SK-N-SH treated with all-trans-retinoic acid at 6 μM for 48 hours (cell line): Measurements from ENCODE around the gene TTC3.

Experiments used
- BACH2 ChIP-seq: fragments of 250-450 bp; sonication (Bioruptor Pico); IDR thresholded peaks from 2 replicates; pipeline ENCODE4 v1.9.0; 2021; ENCODE audit warnings: mild to moderate bottlenecking, borderline replicate concordance
- GLIS3 ChIP-seq: fragments of 250-450 bp; sonication (Bioruptor Pico); IDR thresholded peaks from 2 replicates; pipeline ENCODE4 v1.5.0; 2020; ENCODE audit warnings: mild to moderate bottlenecking, moderate library complexity
- OSR1 ChIP-seq: fragments of 250-450 bp; sonication (Bioruptor Pico); IDR thresholded peaks from 2 replicates; pipeline ENCODE4 v1.8.0; 2022; ENCODE audit warnings: moderate library complexity, mild to moderate bottlenecking, inconsistent platforms
- RARB ChIP-seq: fragments of 250-450 bp; sonication (Bioruptor Pico); IDR thresholded peaks from 2 replicates; pipeline ENCODE4 v1.8.0; 2021; ENCODE audit warnings: mild to moderate bottlenecking, moderate library complexity
- TCF4 ChIP-seq: fragments of 250-450 bp; sonication (Bioruptor Pico); IDR thresholded peaks from 2 replicates; pipeline ENCODE4 v1.8.0; 2021; ENCODE audit warnings: mild to moderate bottlenecking, moderate library complexity, borderline replicate concordance
- TOX ChIP-seq: fragments of 250-450 bp; sonication (Bioruptor Pico); IDR thresholded peaks from 2 replicates; pipeline ENCODE4 v1.8.0; 2021; ENCODE audit warnings: mild to moderate bottlenecking, moderate library complexity, borderline replicate concordance
- ZC3H10 ChIP-seq: fragments of 250-450 bp; sonication (Bioruptor Pico); IDR thresholded peaks from 2 replicates; pipeline ENCODE4 v1.5.1; 2021; ENCODE audit warnings: mild to moderate bottlenecking, moderate library complexity
- ZFP30 ChIP-seq: fragments of 450-650 bp; formaldehyde crosslinking; IDR thresholded peaks from 2 replicates; pipeline ENCODE4 v1.5.0; 2022; ENCODE audit warnings: mild to moderate bottlenecking, moderate library complexity
- TF ChIP-seq, protein P1 (sequence below): fragments of 250-450 bp; sonication (Bioruptor Pico); IDR thresholded peaks from 2 replicates; pipeline ENCODE4 v1.8.0; 2020; ENCODE audit warnings: mild to moderate bottlenecking, moderate library complexity, borderline replicate concordance
- TF ChIP-seq, protein P2 (sequence below): fragments of 250-450 bp; sonication (Bioruptor Pico); IDR thresholded peaks from 2 replicates; pipeline ENCODE4 v1.5.0; 2020; ENCODE audit warnings: mild to moderate bottlenecking, moderate library complexity
- TF ChIP-seq, protein P3 (sequence below): fragments of 250-450 bp; sonication (Bioruptor Pico); IDR thresholded peaks from 2 replicates; pipeline ENCODE4 v1.5.1; 2020; ENCODE audit warnings: low read depth, mild to moderate bottlenecking, moderate library complexity

DNA sequence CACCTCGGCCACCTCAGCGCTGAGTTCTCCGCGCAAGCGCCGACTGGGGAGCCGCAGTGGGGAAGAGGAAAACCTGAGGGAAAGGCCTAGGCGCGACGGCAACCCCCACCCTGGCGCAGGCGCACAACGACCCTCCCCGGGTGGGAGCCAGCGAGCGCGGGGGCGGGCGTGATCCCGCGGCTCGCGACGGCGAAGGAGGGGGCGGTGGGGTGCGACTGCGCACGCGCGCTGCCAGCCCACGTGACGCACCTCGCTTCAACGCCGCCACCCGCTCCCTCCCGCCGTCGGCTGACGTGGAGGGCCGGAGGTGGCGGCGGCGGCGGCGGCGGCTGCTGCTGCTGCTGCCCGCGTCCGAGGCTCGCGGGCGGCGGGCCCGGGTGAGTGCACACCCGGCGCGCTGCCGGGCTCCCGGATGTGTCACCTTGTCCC lies at the start of gene TTC3, which contains the start of gene PIGP:
- TF ChIP-seq TCF4 (CRISPR knock-in tag) (no peak), ZFP30 (CRISPR knock-in tag) (no peak), RARB (CRISPR knock-in tag) (no peak), BACH2 (CRISPR knock-in tag) (no peak), TOX (CRISPR knock-in tag) (no peak), ZC3H10 (CRISPR knock-in tag) (no peak), OSR1 (no peak), GLIS3 (CRISPR knock-in tag) (no peak)
- TF ChIP-seq, protein P1, sequence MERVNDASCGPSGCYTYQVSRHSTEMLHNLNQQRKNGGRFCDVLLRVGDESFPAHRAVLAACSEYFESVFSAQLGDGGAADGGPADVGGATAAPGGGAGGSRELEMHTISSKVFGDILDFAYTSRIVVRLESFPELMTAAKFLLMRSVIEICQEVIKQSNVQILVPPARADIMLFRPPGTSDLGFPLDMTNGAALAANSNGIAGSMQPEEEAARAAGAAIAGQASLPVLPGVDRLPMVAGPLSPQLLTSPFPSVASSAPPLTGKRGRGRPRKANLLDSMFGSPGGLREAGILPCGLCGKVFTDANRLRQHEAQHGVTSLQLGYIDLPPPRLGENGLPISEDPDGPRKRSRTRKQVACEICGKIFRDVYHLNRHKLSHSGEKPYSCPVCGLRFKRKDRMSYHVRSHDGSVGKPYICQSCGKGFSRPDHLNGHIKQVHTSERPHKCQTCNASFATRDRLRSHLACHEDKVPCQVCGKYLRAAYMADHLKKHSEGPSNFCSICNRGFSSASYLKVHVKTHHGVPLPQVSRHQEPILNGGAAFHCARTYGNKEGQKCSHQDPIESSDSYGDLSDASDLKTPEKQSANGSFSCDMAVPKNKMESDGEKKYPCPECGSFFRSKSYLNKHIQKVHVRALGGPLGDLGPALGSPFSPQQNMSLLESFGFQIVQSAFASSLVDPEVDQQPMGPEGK (CRISPR knock-in tag) = peak; percentile 2; the same call in 1 of the 2 replicates
- TF ChIP-seq, protein P2, sequence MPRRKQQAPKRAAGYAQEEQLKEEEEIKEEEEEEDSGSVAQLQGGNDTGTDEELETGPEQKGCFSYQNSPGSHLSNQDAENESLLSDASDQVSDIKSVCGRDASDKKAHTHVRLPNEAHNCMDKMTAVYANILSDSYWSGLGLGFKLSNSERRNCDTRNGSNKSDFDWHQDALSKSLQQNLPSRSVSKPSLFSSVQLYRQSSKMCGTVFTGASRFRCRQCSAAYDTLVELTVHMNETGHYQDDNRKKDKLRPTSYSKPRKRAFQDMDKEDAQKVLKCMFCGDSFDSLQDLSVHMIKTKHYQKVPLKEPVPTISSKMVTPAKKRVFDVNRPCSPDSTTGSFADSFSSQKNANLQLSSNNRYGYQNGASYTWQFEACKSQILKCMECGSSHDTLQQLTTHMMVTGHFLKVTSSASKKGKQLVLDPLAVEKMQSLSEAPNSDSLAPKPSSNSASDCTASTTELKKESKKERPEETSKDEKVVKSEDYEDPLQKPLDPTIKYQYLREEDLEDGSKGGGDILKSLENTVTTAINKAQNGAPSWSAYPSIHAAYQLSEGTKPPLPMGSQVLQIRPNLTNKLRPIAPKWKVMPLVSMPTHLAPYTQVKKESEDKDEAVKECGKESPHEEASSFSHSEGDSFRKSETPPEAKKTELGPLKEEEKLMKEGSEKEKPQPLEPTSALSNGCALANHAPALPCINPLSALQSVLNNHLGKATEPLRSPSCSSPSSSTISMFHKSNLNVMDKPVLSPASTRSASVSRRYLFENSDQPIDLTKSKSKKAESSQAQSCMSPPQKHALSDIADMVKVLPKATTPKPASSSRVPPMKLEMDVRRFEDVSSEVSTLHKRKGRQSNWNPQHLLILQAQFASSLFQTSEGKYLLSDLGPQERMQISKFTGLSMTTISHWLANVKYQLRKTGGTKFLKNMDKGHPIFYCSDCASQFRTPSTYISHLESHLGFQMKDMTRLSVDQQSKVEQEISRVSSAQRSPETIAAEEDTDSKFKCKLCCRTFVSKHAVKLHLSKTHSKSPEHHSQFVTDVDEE (CRISPR knock-in tag) = no peak
- TF ChIP-seq, protein P3, sequence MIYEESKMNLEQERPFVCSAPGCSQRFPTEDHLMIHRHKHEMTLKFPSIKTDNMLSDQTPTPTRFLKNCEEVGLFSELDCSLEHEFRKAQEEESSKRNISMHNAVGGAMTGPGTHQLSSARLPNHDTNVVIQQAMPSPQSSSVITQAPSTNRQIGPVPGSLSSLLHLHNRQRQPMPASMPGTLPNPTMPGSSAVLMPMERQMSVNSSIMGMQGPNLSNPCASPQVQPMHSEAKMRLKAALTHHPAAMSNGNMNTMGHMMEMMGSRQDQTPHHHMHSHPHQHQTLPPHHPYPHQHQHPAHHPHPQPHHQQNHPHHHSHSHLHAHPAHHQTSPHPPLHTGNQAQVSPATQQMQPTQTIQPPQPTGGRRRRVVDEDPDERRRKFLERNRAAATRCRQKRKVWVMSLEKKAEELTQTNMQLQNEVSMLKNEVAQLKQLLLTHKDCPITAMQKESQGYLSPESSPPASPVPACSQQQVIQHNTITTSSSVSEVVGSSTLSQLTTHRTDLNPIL (CRISPR knock-in tag) = no peak
